GM12891 (cell line): ENCODE measurements around the gene ARHGAP12.

ENCODE experiments used
- PAX5 ChIP-seq: IDR thresholded peaks from 2 replicates; pipeline ENCODE4 v1.6.1; 2011; ENCODE audit warnings: low read length, moderate library complexity, mild to moderate bottlenecking; ENCODE audit not compliant: insufficient read depth, severe bottlenecking
- POLR2A ChIP-seq: IDR thresholded peaks from 2 replicates; pipeline ENCODE4 v1.6.1; 2011; ENCODE audit warnings: low read depth, low read length, control low read depth
- POLR2AphosphoS5 ChIP-seq: IDR thresholded peaks from 2 replicates; pipeline ENCODE4 v1.6.1; 2011; ENCODE audit warnings: low read depth, low read length, control low read depth
- POU2F2 ChIP-seq: IDR thresholded peaks from 2 replicates; pipeline ENCODE4 v1.6.1; 2011; ENCODE audit warnings: low read depth, mild to moderate bottlenecking, control low read depth, low read length, moderate library complexity
- SPI1 ChIP-seq: IDR thresholded peaks from 2 replicates; pipeline ENCODE4 v1.6.1; 2011; ENCODE audit warnings: low read depth, low read length, control low read depth
- TAF1 ChIP-seq: IDR thresholded peaks from 2 replicates; pipeline ENCODE4 v1.6.1; 2011; ENCODE audit warnings: low read depth, low read length, control low read depth

DNA sequence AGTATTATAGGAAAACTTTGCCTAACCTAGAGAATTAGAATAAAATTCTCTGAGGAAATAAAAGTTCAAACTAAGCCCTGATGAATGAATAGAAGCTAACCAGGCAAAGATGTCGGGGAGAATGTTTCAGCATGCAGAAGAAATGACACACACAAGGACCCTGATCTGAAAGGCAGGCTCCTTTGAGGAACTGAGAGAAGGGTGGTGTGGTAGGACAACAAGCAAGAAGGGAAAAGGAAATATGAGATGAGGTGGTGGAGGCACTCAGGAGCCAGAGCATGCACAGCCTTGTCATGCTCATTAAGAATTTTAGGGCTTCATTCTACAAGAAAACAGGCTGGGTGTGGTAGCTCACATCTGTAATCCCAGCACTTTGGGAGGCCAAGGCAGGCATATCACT, 90.6 kb downstream of the ARHGAP12 start:
- TF ChIP-seq TAF1 (no peak), POLR2A (no peak), POLR2AphosphoS5 (no peak), PAX5 (no peak), SPI1 (peak; percentile 75), POU2F2 (no peak)
